ENCODE results near the gene ASIC3. TPM values are rescaled to one million over a fixed set of nuclear protein-coding genes. Genes with fewer than 3 reads are reported as not detected.

ASIC3 gene
- 0.13 and 0.96 TPM in 2 replicates for total RNA-seq

DNA sequence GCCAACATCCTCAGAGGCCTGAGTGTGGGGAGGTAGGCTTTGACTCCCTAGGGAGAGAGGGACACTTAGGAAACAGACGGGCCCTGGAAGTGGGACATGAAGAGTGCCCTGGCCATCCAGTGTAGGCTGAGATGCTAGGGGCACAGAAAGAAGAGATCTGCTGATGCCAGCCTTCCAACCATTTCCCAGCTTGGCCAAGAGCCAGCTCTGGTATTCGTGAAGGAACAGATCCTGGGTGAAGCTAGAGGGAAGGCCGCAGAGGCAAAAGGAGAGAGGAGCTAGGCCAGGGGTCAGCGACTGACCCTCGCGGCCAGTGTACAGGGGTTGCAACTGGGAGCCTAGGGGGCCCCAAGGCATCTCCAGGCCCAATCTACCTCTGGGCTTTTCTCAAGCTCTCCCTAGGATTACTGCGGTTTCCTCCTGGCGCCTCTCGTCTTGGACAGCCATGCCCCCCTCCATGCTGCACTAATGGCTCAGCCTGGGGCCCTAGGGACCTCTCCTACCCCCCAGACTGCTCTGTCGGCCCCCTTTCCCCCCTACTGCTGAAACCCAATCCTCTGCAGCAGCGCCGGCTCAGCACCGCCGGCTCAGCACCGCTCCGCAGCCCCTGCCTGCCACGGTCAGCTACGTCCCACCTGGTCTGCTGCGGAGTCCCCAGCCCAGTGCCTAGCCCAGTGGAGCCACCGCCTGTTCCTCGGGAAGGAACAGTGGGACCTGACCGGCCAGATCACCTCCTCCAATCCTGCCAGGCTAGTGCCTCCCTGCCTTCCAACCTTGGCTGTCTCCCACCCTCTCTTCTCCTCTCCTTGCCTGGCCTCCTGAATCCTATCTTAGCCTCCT lies at the start of gene ASIC3:
TSS of gene ASIC3 (plus strand) at position 556 of the 840 bp plus-strand sequence. CDS start 355 bp downstream, outside the sequence.

GRCh38 chr7:151024435-151025056 lies 23.8 kb upstream of the ASIC3 start, which contains the start of gene ATG9B:
ATG9B (minus strand) TSS chr7:151024494; CDS start chr7:151024423, 71 bp downstream.

DNA sequence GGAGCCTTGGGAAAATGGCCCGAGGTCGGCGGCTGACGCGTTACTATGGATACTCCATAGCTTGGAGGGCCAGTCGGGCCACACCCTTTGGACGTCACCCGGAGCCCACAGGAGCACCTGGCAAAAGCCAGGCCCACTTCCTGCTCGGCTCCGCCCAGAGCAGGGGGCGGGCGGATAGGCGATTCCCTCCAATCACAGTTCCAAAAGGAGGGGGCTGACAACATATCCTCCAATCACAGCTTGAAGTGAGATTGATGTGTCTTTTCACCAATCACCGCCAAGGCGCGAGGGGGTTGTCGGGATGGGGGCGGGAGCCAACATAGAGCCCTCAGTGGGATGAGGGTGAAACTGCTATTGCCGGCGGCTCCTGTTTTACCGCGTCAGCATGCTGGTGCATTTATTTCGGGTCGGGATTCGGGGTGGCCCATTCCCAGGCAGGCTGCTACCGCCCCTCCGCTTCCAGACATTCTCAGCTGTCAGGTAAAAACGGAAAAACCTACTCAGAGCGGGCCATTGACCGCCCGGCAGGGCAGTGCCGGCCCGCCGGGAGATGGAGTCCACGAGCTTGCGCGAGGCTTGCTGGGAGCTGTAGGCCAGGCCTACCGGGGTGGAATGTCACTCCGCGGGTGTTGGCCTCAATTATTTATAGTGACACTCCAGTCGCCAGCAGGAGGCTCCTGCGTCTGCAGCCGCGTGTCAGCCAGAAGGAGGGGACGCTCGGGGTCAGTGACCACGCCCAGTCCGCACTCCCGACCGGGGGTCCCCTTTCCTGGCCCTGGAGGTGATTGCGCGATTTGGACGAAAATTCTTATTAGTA lies 20.0 kb upstream of the ASIC3 start, which contains the start of gene ABCB8:
TSS of gene ABCB8 (plus strand) at position 320 of the 817 bp plus-strand sequence. CDS start at position 386, 66 bp downstream.

GRCh38 chr7:151057506-151057988 lies 9.2 kb downstream of the ASIC3 start, which contains the start of gene CDK5:
CDK5 (minus strand) TSS chr7:151057897; CDS start chr7:151057848, 49 bp downstream.

DNA sequence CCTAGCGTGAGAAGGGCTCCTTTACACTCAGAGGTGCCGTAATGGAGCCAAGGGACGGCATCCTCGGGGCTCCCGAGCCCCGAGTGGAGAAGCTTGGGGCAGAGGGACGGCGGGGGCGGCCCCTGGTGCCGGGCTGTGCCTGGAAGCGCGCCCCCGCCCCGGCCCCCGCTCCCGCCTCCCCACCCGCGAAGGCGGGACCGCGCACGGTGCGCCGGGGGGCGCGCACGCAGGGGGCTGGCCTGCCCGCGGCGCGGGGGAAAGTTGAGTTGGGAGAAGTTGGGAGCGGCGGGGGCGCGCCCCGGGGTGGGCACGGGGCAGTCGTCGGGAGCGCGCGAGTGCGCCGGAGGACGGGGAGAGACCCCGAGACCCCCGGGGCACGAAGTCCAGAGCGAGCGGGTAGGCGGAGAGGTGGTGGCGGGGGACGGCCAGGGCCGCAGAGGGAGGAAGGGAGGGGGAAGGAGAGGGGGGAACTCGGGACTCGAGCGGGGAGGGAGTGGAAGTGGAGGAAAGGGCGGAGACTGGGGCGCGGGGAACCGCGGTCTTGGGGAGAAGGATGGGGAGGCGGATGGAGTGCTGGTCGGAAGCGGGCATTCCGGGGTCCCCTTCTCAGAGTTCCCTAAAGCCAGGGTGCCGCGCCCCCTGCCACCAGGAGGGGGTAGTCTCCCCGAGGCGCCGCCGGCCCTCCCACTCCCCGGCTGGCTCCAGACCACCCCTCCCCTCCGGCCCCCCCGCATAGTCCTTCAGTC lies 11.2 kb downstream of the ASIC3 start, which contains the start of gene SLC4A2:
TSS of gene SLC4A2 (plus strand) at position 223 of the 746 bp plus-strand sequence. CDS start 2,399 bp downstream, outside the sequence.

DNA sequence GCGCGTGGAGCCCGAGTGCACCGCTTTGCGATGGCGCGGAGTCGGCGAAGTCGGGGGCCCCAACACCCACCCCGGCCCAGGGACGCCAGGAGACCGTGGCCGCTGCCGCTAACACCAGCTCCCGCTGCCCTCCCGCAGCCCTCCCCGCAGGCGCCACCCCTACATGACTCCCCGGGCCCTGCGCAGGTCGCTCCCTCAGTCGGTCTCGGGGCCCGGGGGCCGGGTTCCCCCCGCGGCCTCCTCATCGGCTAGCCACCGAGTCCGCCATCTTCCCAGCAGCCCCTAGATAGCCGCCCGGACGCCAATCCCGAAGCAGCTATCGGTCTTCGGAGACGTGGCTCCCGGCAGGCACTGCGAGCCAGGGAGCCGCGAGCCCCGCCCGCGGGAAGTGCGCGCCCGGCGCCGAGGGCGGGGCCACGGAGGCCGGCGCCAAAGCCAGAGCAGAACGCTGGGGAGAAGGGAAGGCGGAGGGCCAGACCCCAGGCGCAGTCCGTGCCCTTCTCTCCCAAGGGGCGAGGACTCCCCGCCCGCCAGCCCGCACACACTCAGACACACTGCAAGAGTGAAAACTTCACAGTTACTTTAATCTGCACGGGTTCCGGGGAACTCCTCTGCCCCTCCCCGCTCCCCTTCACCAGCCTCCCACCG lies 32.3 kb downstream of the ASIC3 start, which contains the start of gene FASTK:
TSS of gene FASTK (minus strand) at position 288 of the 648 bp plus-strand sequence. CDS start at position 245, 43 bp downstream.

DNA sequence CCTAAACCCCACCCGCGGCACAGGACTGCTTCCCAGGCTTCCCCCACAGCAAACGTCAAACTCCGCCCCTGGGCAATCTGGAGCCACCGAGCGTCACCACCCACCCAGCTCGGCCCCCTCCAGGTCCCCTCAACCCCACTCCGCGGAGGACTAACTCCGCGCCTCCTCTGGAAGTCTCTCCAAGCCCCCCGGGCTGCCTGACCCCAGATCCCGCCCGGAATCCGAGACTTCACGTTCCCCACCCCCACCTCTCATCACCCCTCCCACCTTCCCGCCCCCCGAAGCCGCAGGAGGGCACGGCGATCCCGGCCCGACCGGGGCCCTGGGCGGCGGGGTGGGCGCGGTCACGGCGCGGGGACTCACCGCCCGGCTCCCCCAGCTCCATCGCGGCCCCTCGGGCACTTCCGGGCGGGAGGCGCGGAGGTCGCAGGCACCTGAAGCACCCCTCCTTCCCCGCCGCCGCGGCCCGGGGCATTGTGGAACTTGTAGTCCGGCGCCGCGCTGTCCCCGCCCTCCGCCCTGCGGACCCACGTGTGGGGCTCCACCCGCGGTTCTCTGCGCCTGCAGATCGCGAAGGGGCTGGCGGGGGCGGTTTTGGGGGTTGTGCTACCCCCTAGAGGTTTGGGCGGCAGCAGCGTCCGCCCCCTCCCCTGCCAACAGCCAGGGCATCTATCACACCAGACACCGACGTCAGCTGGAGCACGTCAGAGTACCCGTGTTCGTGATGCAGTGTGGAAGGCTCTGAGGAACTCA lies 34.9 kb downstream of the ASIC3 start, which contains the start of gene TMUB1:
TSS of gene TMUB1 (minus strand) at position 423 of the 753 bp plus-strand sequence. CDS start 930 bp downstream, outside the sequence.

GRCh38 chr7:151085691-151086620 lies 37.6 kb downstream of the ASIC3 start, which contains the start of gene AGAP3:
AGAP3 (plus strand) TSS chr7:151086475; CDS start chr7:151086742, 267 bp downstream.

Other genes starting within 250 kb of the ASIC3 start
- 14.3 TPM in 1 of 2 replicates, not detected in the other for gene TMEM176B, start 248.2 kb upstream of the ASIC3 start, total RNA-seq
- gene TMEM176A, start 247.8 kb upstream of the ASIC3 start, total RNA-seq, result 19.9 TPM in 1 of 2 replicates, not detected in the other
- gene AOC1, start 196.0 kb upstream of the ASIC3 start, total RNA-seq, result not detected in 2 replicates
- gene KCNH2, start 70.2 kb upstream of the ASIC3 start, total RNA-seq, result under 0.01 and 0.16 TPM in 2 replicates
- 1.4 and 4.5 TPM in 2 replicates for gene NOS3, start 57.5 kb upstream of the ASIC3 start, total RNA-seq
- gene ATG9B, start 24.0 kb upstream of the ASIC3 start, total RNA-seq, result 0.13 and 0.64 TPM in 2 replicates
- gene ABCB8, start 20.1 kb upstream of the ASIC3 start, total RNA-seq, result 17.0 and 45.3 TPM in 2 replicates
- gene CDK5, start 9.4 kb downstream of the ASIC3 start, total RNA-seq, result 19.9 and 21.6 TPM in 2 replicates
- gene SLC4A2, start 11.1 kb downstream of the ASIC3 start, total RNA-seq, result 98.3 and 113 TPM in 2 replicates
- 46.5 and 52.5 TPM in 2 replicates for gene FASTK, start 32.3 kb downstream of the ASIC3 start, total RNA-seq
- 55.1 and 58.2 TPM in 2 replicates for gene TMUB1, start 35.0 kb downstream of the ASIC3 start, total RNA-seq
- 25.5 and 34.6 TPM in 2 replicates for gene AGAP3, start 37.9 kb downstream of the ASIC3 start, total RNA-seq
- not detected in 2 replicates for gene GBX1, start 119.2 kb downstream of the ASIC3 start, total RNA-seq
- gene ASB10, start 138.7 kb downstream of the ASIC3 start, total RNA-seq, result not detected in 2 replicates
- not detected in 2 replicates for gene H2BK1, start 162.0 kb downstream of the ASIC3 start, total RNA-seq
- gene ABCF2, start 178.7 kb downstream of the ASIC3 start, total RNA-seq, result 44.6 and 54.8 TPM in 2 replicates
- gene CHPF2, start 184.0 kb downstream of the ASIC3 start, total RNA-seq, result 74.2 and 81.2 TPM in 2 replicates
- gene SMARCD3, start 200.2 kb downstream of the ASIC3 start, total RNA-seq, result 23.7 and 51.5 TPM in 2 replicates

All from epithelial cell of alveolus of lung (primary cell).